A673 (cell line): ENCODE measurements around the gene CSRNP2. TPM values are rescaled to one million over a fixed set of nuclear protein-coding genes. Genes with fewer than 3 reads are reported as not detected.

ENCODE experiments used
- BruUV-seq: library from RNA; stranded (reverse); fragments of 400-500 nt; replicated peaks from 2 replicates; lab custom pipeline; 2021; lab: Mats Ljungman, UMichigan
- CTCF ChIA-PET: fragments of 300-600 bp; sonication (Branson Sonifier 250); formaldehyde crosslinking; loops from one replicate; lab custom pipeline; 2022; ENCODE audit warnings: antibody characterized with exemption; lab: Charles Lee
- POLR2A ChIA-PET: fragments of 300-600 bp; sonication (Branson Sonifier 250); formaldehyde crosslinking; loops from one replicate; lab custom pipeline; 2022; ENCODE audit warnings: antibody characterized with exemption; ENCODE audit not compliant: low non-redundant PET; lab: Charles Lee
- DNase-seq: peaks from one replicate; pipeline ENCODE4 v3.0.0-alpha.2; 2015; ENCODE audit warnings: low spot score
- H3K27ac ChIP-seq: fragments of 200-600 bp; sonication (generic); 2 replicates; pipeline ENCODE4 v1.5.1; 2016; ENCODE audit warnings: mixed run types, low read depth, mild to moderate bottlenecking, mixed read lengths, antibody characterized with exemption, low read length; ENCODE audit not compliant: poor library complexity, severe bottlenecking
- H3K27me3 ChIP-seq: fragments of 200-600 bp; sonication (generic); replicated peaks from 2 replicates; pipeline ENCODE4 v1.6.1; 2017; ENCODE audit warnings: mixed run types, low read depth, mild to moderate bottlenecking, mixed read lengths, antibody characterized with exemption, low read length; ENCODE audit not compliant: insufficient read depth, poor library complexity
- H3K36me3 ChIP-seq: fragments of 200-600 bp; sonication (generic); 2 replicates; pipeline ENCODE4 v1.6.1; 2016; ENCODE audit warnings: mixed run types, mild to moderate bottlenecking, mixed read lengths, antibody characterized with exemption, low read length; ENCODE audit not compliant: insufficient read depth, poor library complexity, severe bottlenecking
- H3K4me1 ChIP-seq: fragments of 200-600 bp; sonication (generic); 2 replicates; pipeline ENCODE4 v1.6.1; 2017; ENCODE audit warnings: mixed run types, mild to moderate bottlenecking, mixed read lengths, antibody characterized with exemption, low read length; ENCODE audit not compliant: insufficient read depth, poor library complexity, severe bottlenecking
- H3K4me3 ChIP-seq: fragments of 200-600 bp; sonication (generic); 2 replicates; pipeline ENCODE4 v1.5.1; 2016; ENCODE audit warnings: low read depth, mixed run types, mild to moderate bottlenecking, mixed read lengths, low read length; ENCODE audit not compliant: poor library complexity, severe bottlenecking
- H3K9me3 ChIP-seq: fragments of 200-600 bp; sonication (generic); 2 replicates; pipeline ENCODE4 v1.6.1; 2016; ENCODE audit warnings: mixed run types, low read depth, mild to moderate bottlenecking, mixed read lengths, antibody characterized with exemption, low read length; ENCODE audit not compliant: poor library complexity, severe bottlenecking
- EZH2 ChIP-seq: fragments of 200-600 bp; sonication (generic); IDR thresholded peaks from 2 replicates; pipeline ENCODE4 v1.6.1; 2017; ENCODE audit warnings: borderline replicate concordance, low read depth, mild to moderate bottlenecking, mixed read lengths, antibody characterized with exemption, low read length; ENCODE audit not compliant: poor library complexity, severe bottlenecking
- intact Hi-C: fragments of 100-400 bp; cut with micrococcal nuclease; formaldehyde crosslinking; loops from one replicate; pipeline ENCODE4 v1.10.0; 2022; ENCODE audit not compliant: unreplicated experiment
- total RNA-seq: library from RNA; stranded (reverse); gene quantifications from 2 replicates; pipeline ENCODE4 v1.2.3, GENCODE V29; 2021
- TF ChIP-seq, protein P1 (sequence below): fragments of 300-800, 200-600 bp; sonication (generic); conservative IDR thresholded peaks from 2 replicates; pipeline ENCODE4 v1.5.1; 2017; ENCODE audit warnings: low read depth, mild to moderate bottlenecking, antibody characterized with exemption, low read length, moderate library complexity, mixed read lengths

Gene CSRNP2
- total RNA-seq, 1 experiment from 2014 or later, result 38.8 TPM

DNA sequence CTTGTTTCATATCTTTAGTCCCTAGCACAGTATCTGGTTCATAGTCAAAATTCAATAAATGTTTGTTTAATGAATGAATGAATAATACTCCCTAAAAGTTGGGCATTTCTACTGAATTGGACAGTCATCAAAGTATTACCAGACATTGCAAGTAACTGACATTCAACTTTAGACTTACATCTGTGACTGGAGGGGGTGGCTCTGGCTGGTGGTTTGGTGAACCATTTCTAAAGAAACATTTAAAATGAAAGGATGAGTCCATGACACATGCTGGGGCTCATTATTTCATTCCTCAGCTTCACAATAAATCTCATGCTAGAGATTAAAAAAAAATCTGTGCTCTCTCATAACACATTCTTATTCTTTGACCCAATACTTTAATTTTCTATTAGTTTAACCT lies 20.6 kb upstream of the CSRNP2 start:
- ChIA-PET POLR2A (no interaction called here), CTCF (no interaction called here)
- no peak overlapping the region for H3K4me3 ChIP-seq
- H3K36me3 ChIP-seq, result peaks cover 71% of the 10 kb centered on the region
- no peaks in the 10 kb centered on the region for H3K9me3 ChIP-seq
- intact Hi-C loops, result no loop called here
- TF ChIP-seq, protein P1, sequence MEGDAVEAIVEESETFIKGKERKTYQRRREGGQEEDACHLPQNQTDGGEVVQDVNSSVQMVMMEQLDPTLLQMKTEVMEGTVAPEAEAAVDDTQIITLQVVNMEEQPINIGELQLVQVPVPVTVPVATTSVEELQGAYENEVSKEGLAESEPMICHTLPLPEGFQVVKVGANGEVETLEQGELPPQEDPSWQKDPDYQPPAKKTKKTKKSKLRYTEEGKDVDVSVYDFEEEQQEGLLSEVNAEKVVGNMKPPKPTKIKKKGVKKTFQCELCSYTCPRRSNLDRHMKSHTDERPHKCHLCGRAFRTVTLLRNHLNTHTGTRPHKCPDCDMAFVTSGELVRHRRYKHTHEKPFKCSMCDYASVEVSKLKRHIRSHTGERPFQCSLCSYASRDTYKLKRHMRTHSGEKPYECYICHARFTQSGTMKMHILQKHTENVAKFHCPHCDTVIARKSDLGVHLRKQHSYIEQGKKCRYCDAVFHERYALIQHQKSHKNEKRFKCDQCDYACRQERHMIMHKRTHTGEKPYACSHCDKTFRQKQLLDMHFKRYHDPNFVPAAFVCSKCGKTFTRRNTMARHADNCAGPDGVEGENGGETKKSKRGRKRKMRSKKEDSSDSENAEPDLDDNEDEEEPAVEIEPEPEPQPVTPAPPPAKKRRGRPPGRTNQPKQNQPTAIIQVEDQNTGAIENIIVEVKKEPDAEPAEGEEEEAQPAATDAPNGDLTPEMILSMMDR, result no peak
- TF ChIP-seq EZH2, result no peak
- H3K4me1 ChIP-seq, result no peaks in the 10 kb centered on the region
- H3K27ac ChIP-seq, result no peak overlapping the region
- no peaks in the 10 kb centered on the region for H3K27me3 ChIP-seq
- BruUV-seq, result no TSS peak
- DNase-seq, result no peak

DNA sequence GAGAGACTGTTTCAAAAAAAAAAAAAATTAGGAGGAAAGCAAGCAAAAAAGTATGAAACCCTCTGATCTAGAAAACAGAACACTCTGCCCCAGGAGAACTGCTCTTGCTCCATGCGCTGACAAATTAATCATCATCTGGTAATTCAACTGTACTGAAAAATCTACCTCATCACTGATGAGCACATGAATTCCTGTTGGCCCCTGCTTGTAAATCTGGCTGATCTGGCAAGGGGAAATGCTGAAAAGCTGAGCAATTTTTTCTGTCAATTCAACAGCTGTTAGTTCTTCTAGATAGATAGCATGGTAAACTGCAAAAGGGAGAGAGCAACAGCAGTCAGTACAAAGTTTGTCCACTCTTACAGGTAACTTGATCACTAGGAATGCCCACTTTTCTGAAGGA lies 15.2 kb upstream of the CSRNP2 start:
- ChIA-PET CTCF (no interaction called here), POLR2A (no interaction called here)
- BruUV-seq, result no TSS peak
- H3K27me3 ChIP-seq, result no peaks in the 10 kb centered on the region
- no peak overlapping the region for H3K4me3 ChIP-seq
- H3K36me3 ChIP-seq, result peaks cover 71% of the 10 kb centered on the region
- intact Hi-C loops, result no loop called here
- no peaks in the 10 kb centered on the region for H3K4me1 ChIP-seq
- no peak for DNase-seq
- no peak overlapping the region for H3K27ac ChIP-seq
- H3K9me3 ChIP-seq, result no peaks in the 10 kb centered on the region
- no peak for TF ChIP-seq EZH2

DNA sequence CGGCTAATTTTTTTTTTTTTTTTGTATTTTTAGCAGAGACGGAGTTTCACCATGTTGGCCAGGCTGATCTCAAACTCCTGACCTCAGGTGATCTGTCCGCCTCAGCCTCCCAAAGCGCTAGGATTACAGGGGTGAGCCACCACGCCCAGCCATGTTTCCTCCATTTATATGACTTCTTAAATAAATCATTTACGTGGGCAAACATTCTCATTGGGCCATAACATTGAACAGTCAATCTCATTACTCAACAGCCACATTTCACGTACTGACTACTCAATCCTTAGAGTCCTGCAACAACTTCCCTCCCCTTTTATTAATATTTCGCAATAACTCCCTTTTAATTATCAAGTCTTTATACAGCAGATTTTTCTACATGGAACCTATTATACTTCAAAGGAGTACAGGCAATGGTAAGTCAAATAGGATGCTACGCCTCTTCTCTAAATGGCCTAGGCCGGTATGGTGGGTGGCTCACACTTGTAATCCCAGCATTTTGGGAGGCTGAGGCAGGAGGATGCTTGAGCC lies 7.4 kb upstream of the CSRNP2 start:
- Histone ChIP-seq H3K27ac (no peak overlapping the region), H3K4me3 (no peak overlapping the region), H3K36me3 (peaks cover 25% of the 10 kb centered on the region), H3K27me3 (no peaks in the 10 kb centered on the region), H3K9me3 (no peaks in the 10 kb centered on the region), H3K4me1 (no peaks in the 10 kb centered on the region)
- TF ChIP-seq, protein P1, result no peak
- TF ChIP-seq EZH2, result no peak
- ChIA-PET POLR2A (no interaction called here), CTCF (no interaction called here)
- no peak for DNase-seq
- no TSS peak for BruUV-seq
- intact Hi-C loops, result no loop called here

- Histone ChIP-seq H3K4me1 (no peaks in the 10 kb centered on the region), H3K36me3 (no peaks in the 10 kb centered on the region), H3K4me3 (no peak overlapping the region), H3K27ac (no peak overlapping the region), H3K9me3 (no peaks in the 10 kb centered on the region), H3K27me3 (no peaks in the 10 kb centered on the region)
- no TSS peak for BruUV-seq
- intact Hi-C loops, result loop anchor here (10.0 kb wide), 1 partner anchor 147 kb away; the partner anchor contains the start of gene DAZAP2
- POLR2A ChIA-PET, result no interaction called here
- CTCF ChIA-PET, result no interaction called here
- DNase-seq, result no peak
- TF ChIP-seq, protein P1, result no peak
- no peak for TF ChIP-seq EZH2
Observed at GRCh38 chr12:51087818-51088217, 4.4 kb upstream of the CSRNP2 start.
